Measurements from ENCODE around the gene TUFT1.

TUFT1 gene

GRCh38 chr1:151629278-151629677 is 89.2 kb downstream of the TUFT1 start:
- no peak for DNase-seq (ENCODE audit: low read depth)
- H3K4me3 ChIP-seq (ENCODE audit: low read depth, low read length) = no peak overlapping the region
- no peak for TF ChIP-seq CTCF (conservative IDR thresholded peaks at IDR 0.05; ENCODE audit: low read depth, low read length)

All from choroid plexus epithelial cell (primary cell).